CD4-positive, alpha-beta T cell treated with Interleukin-6 at 100 ng/mL for 8 hours (primary cell): ENCODE measurements around the gene CEP104.
A peak's percentile ranks its signal among the peaks of the same experiment; 100 is the strongest.

Experiments used
- DNase-seq: peaks from one replicate; pipeline ENCODE4 v3.0.0-alpha.2; 2020; ENCODE audit warnings: mixed read lengths, low spot score

The CEP104 gene

GRCh38 chr1:3856923-3857790 is at the start of gene CEP104, which contains the start of gene DFFB:
TSS of gene CEP104 (minus strand) at chr1:3857211. CDS start at chr1:3852407, 4,804 bp downstream.
TSS of gene DFFB (plus strand) at chr1:3857476. CDS start at chr1:3857604, 128 bp downstream.
- DNase-seq, result peak; percentile 99

- DNase-seq, result no peak
These were observed 49.6 kb upstream of the CEP104 start for GRCh38 chr1:3906672-3907020.

- no peak for DNase-seq
These were observed 49.1 kb upstream of the CEP104 start for GRCh38 chr1:3905953-3906671.

- no peak for DNase-seq
These were observed 48.4 kb upstream of the CEP104 start for GRCh38 chr1:3905266-3905952.

GRCh38 chr1:3904843-3905185 is 47.8 kb upstream of the CEP104 start:
- DNase-seq, result no peak

- no peak for DNase-seq
These were observed 47.2 kb upstream of the CEP104 start for GRCh38 chr1:3904006-3904842.

GRCh38 chr1:3903141-3904005 is 46.4 kb upstream of the CEP104 start:
- DNase-seq, result peak; percentile 26

- DNase-seq, result peak; percentile 26
These were observed 45.6 kb upstream of the CEP104 start for GRCh38 chr1:3902571-3903091.

- DNase-seq, result peak; percentile 44
These were observed 45.1 kb upstream of the CEP104 start for GRCh38 chr1:3902111-3902511.

- DNase-seq, result peak; percentile 85
These were observed 44.0 kb upstream of the CEP104 start for GRCh38 chr1:3900969-3901529.

- peak; percentile 98 for DNase-seq
These were observed 43.3 kb upstream of the CEP104 start, which contains the start of gene C1orf174 for GRCh38 chr1:3900150-3900968. TSS of gene C1orf174 (minus strand) at chr1:3900272. CDS start at chr1:3900186, 86 bp downstream.

- DNase-seq, result no peak
These were observed 42.7 kb upstream of the CEP104 start for GRCh38 chr1:3899754-3900149.

- no peak for DNase-seq
These were observed 42.2 kb upstream of the CEP104 start for GRCh38 chr1:3898994-3899753.

- DNase-seq, result no peak
These were observed 41.4 kb upstream of the CEP104 start for GRCh38 chr1:3898475-3898735.

- DNase-seq, result no peak
These were observed 39.5 kb upstream of the CEP104 start for GRCh38 chr1:3896396-3897000.

- no peak for DNase-seq
These were observed 38.9 kb upstream of the CEP104 start for GRCh38 chr1:3895951-3896325.

- DNase-seq, result no peak
These were observed 38.4 kb upstream of the CEP104 start for GRCh38 chr1:3895279-3895950.
